Activated CD4-positive, alpha-beta T cell treated with anti-CD3 and anti-CD28 coated beads, Interleukin-2, amount 10 ng/mL, durations not matched to agents 7 days and 5 days (primary cell): ENCODE results near the gene WNK3. TPM values are rescaled to one million over a fixed set of nuclear protein-coding genes. Genes with fewer than 3 reads are reported as not detected.

Experiments
- CTCF ChIA-PET: fragments of 350-600 bp; sonication (Branson Sonifier 250); formaldehyde crosslinking; loops from one replicate; lab custom pipeline; 2021; ENCODE audit warnings: antibody characterized with exemption; lab: Charles Lee
- POLR2A ChIA-PET: fragments of 350-600 bp; sonication (Branson Sonifier 250); formaldehyde crosslinking; loops from one replicate; lab custom pipeline; 2021; ENCODE audit warnings: antibody characterized with exemption; lab: Charles Lee
- DNase-seq: peaks from one replicate; pipeline ENCODE4 v3.0.0-alpha.2; 2020
- H3K27ac Mint-ChIP-seq: one replicate; pipeline ENCODE4 v1.8.0; 2021; ENCODE audit warnings: mild to moderate bottlenecking, moderate library complexity, mixed read lengths
- H3K27me3 Mint-ChIP-seq: one replicate; pipeline ENCODE4 v1.8.0; 2021; ENCODE audit warnings: mixed read lengths
- H3K36me3 Mint-ChIP-seq: one replicate; pipeline ENCODE4 v1.8.0; 2021; ENCODE audit warnings: low read depth, mixed read lengths
- H3K4me1 Mint-ChIP-seq: one replicate; pipeline ENCODE4 v1.8.0; 2021; ENCODE audit warnings: mixed read lengths
- H3K4me3 Mint-ChIP-seq: one replicate; pipeline ENCODE4 v1.8.0; 2021; ENCODE audit warnings: mild to moderate bottlenecking, moderate library complexity, mixed read lengths
- H3K9me3 Mint-ChIP-seq: one replicate; pipeline ENCODE4 v1.8.0; 2021; ENCODE audit warnings: mixed read lengths
- total RNA-seq, 2 experiments: library from RNA; stranded (reverse); gene quantifications; one replicate each; pipeline ENCODE4 v1.2.3, GENCODE V29; 2021

The WNK3 gene
- total RNA-seq, 2 experiments from 2014 or later, result 0.07 to 0.15 TPM

- Mint-ChIP-seq H3K36me3 (no peaks in the 10 kb centered on the region), H3K4me1 (no peaks in the 10 kb centered on the region), H3K9me3 (no peaks in the 10 kb centered on the region), H3K4me3 (no peak overlapping the region), H3K27ac (no peak overlapping the region), H3K27me3 (no peaks in the 10 kb centered on the region)
- no peak for DNase-seq
- ChIA-PET CTCF (interaction anchor here (0.7 kb wide), 1 partner anchor 47 kb away, joined by 3 read pairs; no protein-coding TSS in a partner anchor), POLR2A (interaction anchor here (0.5 kb wide), 1 partner anchor 942 kb away, joined by 3 read pairs; no protein-coding TSS in a partner anchor)
Observed at GRCh38 chrX:54223581-54223980, 134.3 kb downstream of the WNK3 start.

- H3K4me1 Mint-ChIP-seq, result no peaks in the 10 kb centered on the region
- H3K27ac Mint-ChIP-seq, result no peak overlapping the region
- no peaks in the 10 kb centered on the region for H3K9me3 Mint-ChIP-seq
- no peaks in the 10 kb centered on the region for H3K36me3 Mint-ChIP-seq
- DNase-seq, result no peak
- CTCF ChIA-PET, result no interaction called here
- no peak overlapping the region for H3K4me3 Mint-ChIP-seq
- POLR2A ChIA-PET, result no interaction called here
- H3K27me3 Mint-ChIP-seq, result no peaks in the 10 kb centered on the region
Observed at GRCh38 chrX:54213603-54214002, 144.2 kb downstream of the WNK3 start.

- Mint-ChIP-seq H3K4me3 (no peak overlapping the region), H3K27me3 (no peaks in the 10 kb centered on the region), H3K36me3 (no peaks in the 10 kb centered on the region), H3K4me1 (no peaks in the 10 kb centered on the region), H3K9me3 (no peaks in the 10 kb centered on the region), H3K27ac (no peak overlapping the region)
- DNase-seq, result no peak
- ChIA-PET POLR2A (no interaction called here), CTCF (no interaction called here)
Observed at GRCh38 chrX:54208531-54208930, 149.3 kb downstream of the WNK3 start.

DNA sequence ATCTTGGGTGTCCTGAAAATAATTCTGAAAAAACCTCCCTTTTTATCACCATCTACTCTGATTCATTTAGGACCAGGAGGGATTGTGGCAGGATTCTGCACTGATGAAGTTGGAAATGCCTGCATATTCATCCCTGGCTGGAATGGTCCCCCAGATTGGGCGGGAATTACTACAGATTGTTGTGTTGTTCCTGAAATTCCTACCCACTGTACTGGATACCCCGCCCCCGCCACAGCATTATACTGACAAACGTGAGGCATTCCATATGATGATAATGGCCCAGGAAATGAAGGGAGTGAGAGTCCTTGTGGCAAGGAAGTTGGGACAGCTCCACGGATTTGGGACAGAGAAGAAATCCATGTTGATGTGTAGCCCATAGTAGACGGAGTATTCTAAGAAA, 159.6 kb downstream of the WNK3 start:
- Mint-ChIP-seq H3K36me3 (no peaks in the 10 kb centered on the region), H3K4me1 (no peaks in the 10 kb centered on the region), H3K27ac (no peak overlapping the region), H3K9me3 (no peaks in the 10 kb centered on the region), H3K27me3 (peaks cover 13% of the 10 kb centered on the region), H3K4me3 (no peak overlapping the region)
- POLR2A ChIA-PET, result no interaction called here
- no peak for DNase-seq
- CTCF ChIA-PET, result no interaction called here

DNA sequence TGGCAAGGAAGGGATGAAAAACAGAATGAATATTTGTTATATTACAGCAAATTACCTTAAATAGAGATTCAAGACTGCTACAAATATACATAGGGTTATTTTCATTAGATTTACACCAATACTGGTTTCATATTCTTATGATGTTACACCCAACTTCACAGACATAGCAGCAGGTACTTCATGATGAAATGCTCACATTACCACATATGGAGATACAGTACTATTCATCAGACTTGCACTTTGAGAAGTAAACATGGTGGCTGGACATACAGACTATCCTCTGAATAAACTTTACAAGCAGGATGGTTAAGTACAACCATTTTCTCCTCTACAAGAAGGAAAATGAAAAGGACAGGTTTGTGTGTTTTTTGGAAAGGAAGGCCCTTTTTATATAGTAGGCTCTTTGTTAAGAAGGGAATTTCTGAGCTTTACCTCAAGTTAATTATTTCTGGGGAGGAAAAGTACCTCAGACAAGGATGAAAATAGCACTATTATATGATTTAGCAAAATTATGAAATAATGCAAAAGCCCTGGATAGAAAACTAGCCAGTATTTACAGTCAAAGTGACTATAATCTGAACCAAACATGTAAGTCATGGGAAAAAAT, 162.8 kb downstream of the WNK3 start:
- no peak for DNase-seq
- Mint-ChIP-seq H3K36me3 (no peaks in the 10 kb centered on the region), H3K27ac (no peak overlapping the region), H3K27me3 (peaks cover 9% of the 10 kb centered on the region), H3K4me3 (no peak overlapping the region), H3K4me1 (no peaks in the 10 kb centered on the region), H3K9me3 (no peaks in the 10 kb centered on the region)
- CTCF ChIA-PET, result no interaction called here
- POLR2A ChIA-PET, result no interaction called here

DNA sequence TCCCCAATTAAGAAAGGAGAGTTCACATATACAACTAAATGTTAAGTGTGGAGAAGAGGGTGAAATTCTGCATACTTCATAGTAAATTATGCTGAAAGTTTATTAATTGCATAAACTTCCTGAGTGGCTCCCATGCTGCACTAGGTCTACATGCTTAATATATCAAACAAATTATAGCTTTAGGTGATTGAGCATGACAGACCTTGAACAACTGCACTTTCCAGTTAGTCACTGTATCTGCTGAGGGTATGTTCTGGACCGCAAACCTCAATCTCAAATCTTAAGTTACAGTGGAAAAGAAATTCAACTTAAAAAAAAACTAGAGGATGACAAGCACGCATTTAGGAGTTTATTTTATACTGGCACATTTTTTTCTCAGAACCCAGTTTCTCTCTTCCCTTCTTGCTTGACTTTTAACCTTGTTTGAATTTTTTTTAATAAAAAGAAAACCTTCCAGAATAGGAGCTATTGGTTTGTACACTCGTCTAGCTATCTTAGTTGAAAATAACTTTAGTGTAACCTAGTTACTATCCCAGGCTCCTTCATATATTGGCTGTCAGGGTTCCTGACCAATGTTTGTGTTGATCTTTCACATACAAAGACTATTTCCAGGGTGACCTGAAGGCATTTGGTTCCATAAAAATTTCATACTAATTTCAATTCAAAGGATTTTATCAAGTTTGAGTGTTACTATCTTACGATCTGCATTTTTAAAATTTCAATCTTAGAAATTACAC, 164.6 kb downstream of the WNK3 start:
- Mint-ChIP-seq H3K27ac (no peak overlapping the region), H3K36me3 (no peaks in the 10 kb centered on the region), H3K27me3 (peaks cover 2% of the 10 kb centered on the region), H3K4me1 (no peaks in the 10 kb centered on the region), H3K4me3 (no peak overlapping the region), H3K9me3 (no peaks in the 10 kb centered on the region)
- ChIA-PET CTCF (no interaction called here), POLR2A (no interaction called here)
- DNase-seq, result no peak

DNA sequence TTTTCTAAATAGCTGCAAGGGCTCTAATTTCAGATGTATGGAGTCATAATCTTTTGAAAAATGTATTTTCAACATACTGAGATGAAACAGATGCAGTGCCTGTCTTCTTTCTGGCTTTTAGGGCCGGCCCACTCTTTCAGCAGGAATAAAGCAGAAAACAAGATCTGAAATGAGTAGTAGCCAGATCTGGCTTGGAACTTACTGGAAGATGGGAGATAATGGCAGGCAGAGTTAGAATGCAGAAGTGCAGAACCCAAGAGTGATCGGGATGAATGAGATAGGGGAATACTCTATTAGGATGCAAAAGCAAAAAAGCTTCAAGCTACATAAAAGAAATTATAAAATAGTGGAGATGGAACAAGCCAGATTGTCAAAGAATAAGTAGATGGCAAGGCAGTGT, 173.4 kb downstream of the WNK3 start:
- Mint-ChIP-seq H3K4me1 (peaks cover 32% of the 10 kb centered on the region), H3K27ac (no peak overlapping the region), H3K27me3 (no peaks in the 10 kb centered on the region), H3K9me3 (no peaks in the 10 kb centered on the region), H3K4me3 (no peak overlapping the region), H3K36me3 (peaks cover 20% of the 10 kb centered on the region)
- ChIA-PET POLR2A (no interaction called here), CTCF (no interaction called here)
- no peak for DNase-seq

DNA sequence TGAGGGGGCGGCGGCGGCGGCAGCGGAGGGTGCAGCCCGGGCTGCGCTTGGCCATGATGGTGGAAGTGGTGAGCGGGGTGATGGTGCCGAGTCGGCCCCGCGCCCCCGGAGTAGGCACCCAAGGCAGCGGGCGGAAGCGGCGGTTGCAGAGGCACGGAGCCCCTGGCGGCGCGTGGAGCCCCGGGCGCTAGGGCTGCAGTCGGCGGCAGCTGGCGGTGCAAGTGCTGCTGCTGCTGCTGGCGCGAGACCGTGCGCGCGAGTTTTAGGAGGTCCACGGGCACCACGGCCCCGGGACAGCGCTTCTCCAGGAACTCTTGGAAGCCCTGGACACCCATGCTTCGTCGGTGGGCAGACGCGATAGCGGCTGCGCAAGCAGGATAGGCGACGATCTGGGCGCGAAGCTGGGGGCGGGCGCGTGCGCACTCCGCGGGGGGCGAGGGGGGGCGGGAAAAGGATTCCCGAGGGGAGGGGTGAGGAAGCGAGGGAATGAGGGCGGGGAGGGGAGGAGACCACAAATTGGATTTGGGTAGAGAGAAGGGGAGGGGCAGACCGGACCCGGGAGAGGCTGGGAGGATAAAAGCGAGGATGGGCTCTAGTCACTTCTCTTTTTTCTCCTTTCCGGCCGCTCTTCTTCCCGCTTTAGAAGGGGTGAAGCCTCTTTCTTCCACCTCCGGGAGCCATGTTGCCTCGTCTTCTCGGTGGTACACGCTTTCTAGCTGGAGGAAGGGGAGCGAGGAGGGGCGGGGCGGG, 174.8 kb downstream of the WNK3 start, which contains the start of gene FAM120C:
Gene FAM120C (minus strand): TSS at position 391 of the 750 bp plus-strand sequence. CDS start 56 bp downstream, at position 335.
- ChIA-PET CTCF (no interaction called here), POLR2A (no interaction called here)
- Mint-ChIP-seq H3K9me3 (no peaks in the 10 kb centered on the region), H3K36me3 (peaks cover 25% of the 10 kb centered on the region), H3K4me1 (peaks cover 43% of the 10 kb centered on the region), H3K27ac (peak within 1 kb of the TSS; percentile 89), H3K27me3 (no peaks in the 10 kb centered on the region), H3K4me3 (peak within 1 kb of the TSS; percentile 83)
- peak; percentile 63 for DNase-seq

GRCh38 chrX:54182194-54182863, 175.5 kb downstream of the WNK3 start:
- POLR2A ChIA-PET, result no interaction called here
- Mint-ChIP-seq H3K4me3 (peak overlapping the region; percentile 83), H3K9me3 (no peaks in the 10 kb centered on the region), H3K36me3 (peaks cover 32% of the 10 kb centered on the region), H3K4me1 (peaks cover 50% of the 10 kb centered on the region), H3K27me3 (no peaks in the 10 kb centered on the region), H3K27ac (peak overlapping the region; percentile 88)
- peak; percentile 72 for DNase-seq
- CTCF ChIA-PET, result interaction anchor here (0.6 kb wide), 1 partner anchor 258 kb away, joined by 4 read pairs; no protein-coding TSS in a partner anchor

- peak overlapping the region; percentile 83 for H3K4me3 Mint-ChIP-seq
- ChIA-PET CTCF (interaction anchor here (0.6 kb wide), 1 partner anchor 259 kb away, joined by 4 read pairs; no protein-coding TSS in a partner anchor), POLR2A (no interaction called here)
- peaks cover 41% of the 10 kb centered on the region for H3K36me3 Mint-ChIP-seq
- H3K4me1 Mint-ChIP-seq, result peaks cover 56% of the 10 kb centered on the region
- no peaks in the 10 kb centered on the region for H3K9me3 Mint-ChIP-seq
- H3K27ac Mint-ChIP-seq, result peak overlapping the region; percentile 88
- DNase-seq, result no peak
- H3K27me3 Mint-ChIP-seq, result no peaks in the 10 kb centered on the region
Observed at GRCh38 chrX:54181202-54181953, 176.5 kb downstream of the WNK3 start.

DNA sequence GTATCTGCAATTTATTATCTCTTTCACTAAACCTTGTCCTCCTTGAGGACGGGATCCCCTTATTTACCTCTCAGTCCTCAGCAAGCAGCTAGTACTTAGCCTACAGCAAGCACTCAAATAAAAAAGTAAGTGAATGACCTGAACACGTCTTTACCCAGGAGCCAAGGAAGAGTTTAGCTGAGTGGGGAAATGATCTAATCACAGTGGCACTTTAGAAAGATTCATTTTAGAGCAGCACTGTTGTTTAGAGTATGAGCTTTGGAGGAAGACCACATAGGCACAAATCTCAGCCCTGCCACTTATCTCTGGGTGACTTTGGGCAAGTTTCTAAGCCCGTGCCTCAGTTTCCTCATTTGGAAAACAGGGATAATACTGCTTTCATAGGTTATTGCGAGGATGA, 177.4 kb downstream of the WNK3 start:
- Mint-ChIP-seq H3K9me3 (no peaks in the 10 kb centered on the region), H3K27me3 (no peaks in the 10 kb centered on the region), H3K4me3 (peak overlapping the region; percentile 83), H3K27ac (no peak overlapping the region), H3K36me3 (peaks cover 42% of the 10 kb centered on the region), H3K4me1 (peaks cover 56% of the 10 kb centered on the region)
- DNase-seq, result no peak
- ChIA-PET CTCF (no interaction called here), POLR2A (no interaction called here)
